Body of pancreas (tissue), 4 donors: Measurements from ENCODE around the gene NLRP4.

Source experiments
- POLR2A ChIP-seq, 3 donors: fragments of 450-650 bp; IDR thresholded peaks; one replicate each; pipeline ENCODE4 v1.6.1; 2016; ENCODE audit warnings: antibody characterized with exemption in 3 of 3, mild to moderate bottlenecking in 2 of 3
- TF ChIP-seq, protein P1 (sequence below), 7 experiments: fragments of 450-650 bp in 4 of 7; fragments of 200-600 bp in 3 of 7; sonication (generic) in 3 of 7; IDR thresholded peaks; one replicate each; pipeline ENCODE4 v1.5.1; 2016 to 2019; ENCODE audit warnings: antibody characterized with exemption in 7 of 7

DNA sequence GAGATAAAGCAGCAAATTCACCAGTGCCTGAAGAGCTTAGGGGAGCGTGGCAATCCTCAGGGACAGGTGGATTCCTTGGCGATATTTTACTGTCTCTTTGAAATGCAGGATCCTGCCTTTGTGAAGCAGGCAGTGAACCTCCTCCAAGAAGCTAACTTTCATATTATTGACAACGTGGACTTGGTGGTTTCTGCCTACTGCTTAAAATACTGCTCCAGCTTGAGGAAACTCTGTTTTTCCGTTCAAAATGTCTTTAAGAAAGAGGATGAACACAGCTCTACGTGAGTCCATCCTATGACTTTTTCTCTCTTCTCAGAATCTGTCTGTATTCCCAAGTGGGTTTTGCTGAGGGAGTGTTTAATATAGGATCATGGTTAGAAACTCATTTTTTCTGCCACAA lies 22.6 kb downstream of the NLRP4 start:
- TF ChIP-seq, protein P1, sequence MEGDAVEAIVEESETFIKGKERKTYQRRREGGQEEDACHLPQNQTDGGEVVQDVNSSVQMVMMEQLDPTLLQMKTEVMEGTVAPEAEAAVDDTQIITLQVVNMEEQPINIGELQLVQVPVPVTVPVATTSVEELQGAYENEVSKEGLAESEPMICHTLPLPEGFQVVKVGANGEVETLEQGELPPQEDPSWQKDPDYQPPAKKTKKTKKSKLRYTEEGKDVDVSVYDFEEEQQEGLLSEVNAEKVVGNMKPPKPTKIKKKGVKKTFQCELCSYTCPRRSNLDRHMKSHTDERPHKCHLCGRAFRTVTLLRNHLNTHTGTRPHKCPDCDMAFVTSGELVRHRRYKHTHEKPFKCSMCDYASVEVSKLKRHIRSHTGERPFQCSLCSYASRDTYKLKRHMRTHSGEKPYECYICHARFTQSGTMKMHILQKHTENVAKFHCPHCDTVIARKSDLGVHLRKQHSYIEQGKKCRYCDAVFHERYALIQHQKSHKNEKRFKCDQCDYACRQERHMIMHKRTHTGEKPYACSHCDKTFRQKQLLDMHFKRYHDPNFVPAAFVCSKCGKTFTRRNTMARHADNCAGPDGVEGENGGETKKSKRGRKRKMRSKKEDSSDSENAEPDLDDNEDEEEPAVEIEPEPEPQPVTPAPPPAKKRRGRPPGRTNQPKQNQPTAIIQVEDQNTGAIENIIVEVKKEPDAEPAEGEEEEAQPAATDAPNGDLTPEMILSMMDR (IDR thresholded peaks at IDR 0.05), result no peak
- no peak for TF ChIP-seq POLR2A (IDR thresholded peaks at IDR 0.05)
